Activated naive CD4-positive, alpha-beta T cell treated with anti-CD3 and anti-CD28 coated beads, Interleukin-2, amount 50 U/mL, for 24 hours (primary cell): ENCODE results near the gene RHOT2.

Experiments
- H3K27ac Mint-ChIP-seq: one replicate; pipeline ENCODE4 v1.8.0; 2021; ENCODE audit warnings: mild to moderate bottlenecking, mixed read lengths
- H3K27me3 Mint-ChIP-seq: one replicate; pipeline ENCODE4 v1.8.0; 2021; ENCODE audit warnings: mixed read lengths
- H3K36me3 Mint-ChIP-seq: one replicate; pipeline ENCODE4 v1.8.0; 2021; ENCODE audit warnings: mixed read lengths
- H3K4me1 Mint-ChIP-seq: one replicate; pipeline ENCODE4 v1.8.0; 2021; ENCODE audit warnings: mixed read lengths
- H3K4me3 Mint-ChIP-seq: one replicate; pipeline ENCODE4 v1.8.0; 2021; ENCODE audit warnings: mild to moderate bottlenecking, mixed read lengths
- H3K9me3 Mint-ChIP-seq: one replicate; pipeline ENCODE4 v1.8.0; 2021; ENCODE audit warnings: mixed read lengths

Gene RHOT2

DNA sequence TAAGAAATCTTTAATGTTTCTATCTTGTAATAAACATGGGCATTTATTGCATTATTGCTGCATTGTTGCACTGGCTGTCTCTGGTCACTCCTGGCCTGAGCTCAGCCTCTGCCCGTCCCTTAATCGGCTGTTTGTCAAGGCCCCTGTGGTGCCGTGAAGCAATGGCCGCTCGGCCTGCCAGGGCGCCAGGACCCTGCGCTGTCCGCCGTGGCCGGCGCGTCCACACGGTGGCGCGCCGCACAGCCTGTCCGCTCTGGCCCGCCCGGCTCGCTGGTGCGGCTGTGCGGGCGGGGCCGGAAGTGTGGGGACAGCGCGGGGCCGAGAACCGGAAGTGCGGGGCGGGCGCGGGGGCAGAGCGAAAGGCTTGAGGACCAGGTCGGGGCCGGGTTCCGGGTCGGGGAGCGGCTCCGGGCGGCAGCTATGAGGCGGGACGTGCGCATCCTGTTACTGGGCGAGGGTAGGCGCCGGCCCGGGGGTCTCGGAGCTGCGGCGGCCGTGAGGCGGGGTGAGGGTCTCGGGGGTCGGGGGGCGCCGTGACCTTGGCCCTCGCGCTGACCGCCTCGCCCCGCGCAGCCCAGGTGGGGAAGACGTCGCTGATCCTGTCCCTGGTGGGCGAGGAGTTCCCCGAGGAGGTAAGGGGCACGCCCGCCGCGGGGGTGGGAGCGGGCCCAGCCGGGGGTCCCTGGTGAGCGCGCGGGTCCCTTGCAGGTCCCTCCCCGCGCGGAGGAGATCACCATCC lies at the start of gene RHOT2:
RHOT2 (plus strand) TSS at position 353 of the 739 bp plus-strand sequence; CDS start at position 421, 68 bp downstream.
- Mint-ChIP-seq H3K4me1 (peaks cover 7% of the 10 kb centered on the region), H3K27ac (peak within 1 kb of the TSS; percentile 65), H3K36me3 (no peaks in the 10 kb centered on the region), H3K27me3 (no peaks in the 10 kb centered on the region), H3K4me3 (peak within 1 kb of the TSS; percentile 76), H3K9me3 (no peaks in the 10 kb centered on the region)

DNA sequence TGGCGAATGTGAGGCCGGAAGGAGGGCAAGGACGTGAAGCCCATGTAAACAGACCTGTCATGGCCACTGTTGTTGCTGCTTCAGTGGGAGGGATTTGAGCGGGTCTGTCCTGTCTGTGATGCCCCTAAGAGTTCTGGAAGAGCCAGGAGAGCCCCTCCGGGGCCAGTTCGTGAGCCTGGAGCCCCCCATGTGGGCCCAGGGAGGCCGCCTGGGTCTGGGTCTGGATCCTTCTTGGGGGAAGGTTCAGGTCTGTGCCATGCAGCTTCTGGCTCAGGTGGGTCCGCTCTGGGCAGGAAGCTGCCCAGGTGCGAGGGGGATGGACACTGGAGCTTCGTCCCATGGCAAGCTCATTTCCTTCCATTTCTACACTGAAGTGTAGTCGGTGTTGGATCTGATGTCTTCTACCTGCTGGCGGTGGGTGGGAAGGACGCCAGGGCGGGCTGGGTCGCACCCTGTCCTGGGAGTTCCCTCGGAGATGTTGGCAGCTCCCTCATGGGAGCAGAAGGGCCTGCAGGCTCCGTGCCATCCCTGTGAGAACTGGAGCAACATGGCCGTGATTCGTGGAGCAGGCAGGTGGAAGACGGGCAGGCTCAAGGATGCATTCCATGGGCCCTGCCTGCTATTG lies 48.3 kb upstream of the RHOT2 start:
- Mint-ChIP-seq H3K36me3 (no peaks in the 10 kb centered on the region), H3K4me1 (no peaks in the 10 kb centered on the region), H3K9me3 (no peaks in the 10 kb centered on the region), H3K27me3 (no peaks in the 10 kb centered on the region), H3K4me3 (no peak overlapping the region), H3K27ac (no peak overlapping the region)

DNA sequence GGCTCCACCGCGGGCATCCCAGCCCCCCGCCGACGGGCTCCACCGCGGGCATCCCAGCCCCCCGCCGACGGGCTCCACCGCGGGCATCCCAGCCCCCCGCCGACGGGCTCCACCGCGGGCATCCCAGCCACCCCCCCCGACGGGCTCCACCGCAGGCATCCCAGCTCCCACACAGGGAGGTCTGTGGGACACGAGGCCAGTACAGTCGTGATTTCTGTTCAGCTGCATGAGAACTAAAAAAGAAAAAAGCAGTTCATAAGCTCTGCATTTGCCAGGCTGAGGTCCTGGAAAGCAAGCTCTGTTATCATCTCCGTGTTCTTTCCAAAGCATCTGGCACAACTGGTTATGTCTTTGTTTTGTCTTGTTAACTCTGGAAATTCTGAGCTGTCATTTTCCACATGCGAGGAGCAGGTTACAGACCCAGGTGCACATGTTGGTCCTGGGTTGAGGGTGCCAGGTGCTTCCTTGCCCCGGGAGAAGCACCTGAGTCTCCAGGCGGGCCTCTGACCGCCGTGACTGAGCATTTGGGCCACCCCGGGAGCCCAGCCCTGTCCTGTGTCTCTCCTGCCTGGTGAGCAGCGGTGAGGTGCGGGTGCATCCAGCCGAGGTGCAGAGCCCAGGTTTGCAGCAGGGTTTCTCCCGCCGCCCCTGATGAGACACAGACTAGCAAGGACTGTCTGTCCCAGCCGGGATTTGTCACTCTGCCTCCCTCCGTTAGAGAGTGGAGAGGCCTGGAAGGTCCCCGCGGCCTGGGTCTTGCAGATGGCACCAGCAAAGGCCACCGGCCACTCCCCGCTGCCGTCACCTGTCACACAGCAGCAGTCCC lies 47.0 kb upstream of the RHOT2 start:
- H3K36me3 Mint-ChIP-seq, result no peaks in the 10 kb centered on the region

DNA sequence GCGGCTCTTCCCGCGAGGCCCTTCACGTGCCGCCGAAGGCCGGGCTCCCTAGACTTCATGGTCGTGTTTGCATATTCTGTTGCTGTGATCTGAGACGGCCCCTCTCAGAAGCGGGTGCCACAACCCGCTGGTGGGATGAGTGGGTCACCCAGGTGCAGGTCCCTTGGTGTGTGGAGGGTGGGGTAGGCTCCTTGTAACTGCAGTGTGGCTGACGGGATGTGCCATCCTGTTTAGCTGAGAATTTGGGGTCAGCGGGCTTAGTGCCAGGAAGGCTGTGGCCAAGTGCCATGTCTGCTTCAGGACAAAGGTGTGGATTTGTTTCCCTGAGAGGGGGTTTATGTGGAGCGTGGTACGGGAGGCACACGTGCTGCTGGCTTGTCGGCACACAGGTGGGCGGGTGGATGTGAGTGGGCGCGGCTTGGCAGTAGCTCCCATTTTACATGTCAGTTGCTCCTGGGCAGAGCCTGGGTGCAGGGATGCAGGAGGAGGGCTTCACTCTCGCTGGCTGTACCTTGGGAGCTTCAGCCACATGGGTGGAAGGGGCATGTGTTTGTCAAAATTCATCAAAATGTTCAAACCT lies 46.3 kb upstream of the RHOT2 start:
- Mint-ChIP-seq H3K4me3 (no peak overlapping the region), H3K4me1 (no peaks in the 10 kb centered on the region), H3K27ac (no peak overlapping the region), H3K9me3 (no peaks in the 10 kb centered on the region), H3K36me3 (no peaks in the 10 kb centered on the region), H3K27me3 (no peaks in the 10 kb centered on the region)

More for the DNA sequence above, 47.0 kb upstream of the RHOT2 start:
- no peaks in the 10 kb centered on the region for H3K9me3 Mint-ChIP-seq
- no peak overlapping the region for H3K27ac Mint-ChIP-seq
- H3K27me3 Mint-ChIP-seq, result no peaks in the 10 kb centered on the region
- no peak overlapping the region for H3K4me3 Mint-ChIP-seq
- H3K4me1 Mint-ChIP-seq, result no peaks in the 10 kb centered on the region

- Mint-ChIP-seq H3K4me1 (no peaks in the 10 kb centered on the region), H3K36me3 (no peaks in the 10 kb centered on the region), H3K4me3 (no peak overlapping the region), H3K27me3 (no peaks in the 10 kb centered on the region), H3K27ac (no peak overlapping the region), H3K9me3 (no peaks in the 10 kb centered on the region)
Observed at GRCh38 chr16:622920-623280, 45.0 kb upstream of the RHOT2 start.

DNA sequence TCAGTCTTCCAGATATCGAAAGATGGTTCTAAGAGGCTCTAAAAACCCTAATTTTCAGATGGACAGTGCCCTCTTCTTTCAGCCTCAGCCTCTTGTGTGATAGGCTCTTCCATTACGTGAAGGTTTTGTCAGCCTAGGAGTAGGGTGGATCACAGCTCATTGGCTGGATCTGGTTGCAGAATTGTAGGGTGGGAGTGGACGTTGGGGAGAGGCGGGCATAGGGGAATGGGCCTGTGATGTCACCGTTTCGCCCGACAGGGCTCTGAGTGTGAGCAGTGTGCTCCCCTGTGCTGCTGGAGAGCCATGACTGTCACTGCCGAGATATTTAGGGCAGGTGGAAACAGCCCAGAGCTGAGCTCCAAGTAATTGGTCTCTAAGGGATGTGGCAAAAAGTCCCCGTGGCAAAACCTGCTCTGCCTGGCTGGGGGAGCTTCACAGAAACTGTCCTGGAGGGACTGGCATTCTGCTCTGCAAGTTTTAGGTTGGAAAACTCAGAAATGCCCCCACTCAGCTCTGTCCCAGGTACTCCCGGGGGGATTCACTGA lies 43.3 kb upstream of the RHOT2 start:
- Mint-ChIP-seq H3K27me3 (no peaks in the 10 kb centered on the region), H3K9me3 (no peaks in the 10 kb centered on the region), H3K36me3 (no peaks in the 10 kb centered on the region), H3K4me3 (no peak overlapping the region), H3K27ac (peak overlapping the region; percentile 35), H3K4me1 (no peaks in the 10 kb centered on the region)

DNA sequence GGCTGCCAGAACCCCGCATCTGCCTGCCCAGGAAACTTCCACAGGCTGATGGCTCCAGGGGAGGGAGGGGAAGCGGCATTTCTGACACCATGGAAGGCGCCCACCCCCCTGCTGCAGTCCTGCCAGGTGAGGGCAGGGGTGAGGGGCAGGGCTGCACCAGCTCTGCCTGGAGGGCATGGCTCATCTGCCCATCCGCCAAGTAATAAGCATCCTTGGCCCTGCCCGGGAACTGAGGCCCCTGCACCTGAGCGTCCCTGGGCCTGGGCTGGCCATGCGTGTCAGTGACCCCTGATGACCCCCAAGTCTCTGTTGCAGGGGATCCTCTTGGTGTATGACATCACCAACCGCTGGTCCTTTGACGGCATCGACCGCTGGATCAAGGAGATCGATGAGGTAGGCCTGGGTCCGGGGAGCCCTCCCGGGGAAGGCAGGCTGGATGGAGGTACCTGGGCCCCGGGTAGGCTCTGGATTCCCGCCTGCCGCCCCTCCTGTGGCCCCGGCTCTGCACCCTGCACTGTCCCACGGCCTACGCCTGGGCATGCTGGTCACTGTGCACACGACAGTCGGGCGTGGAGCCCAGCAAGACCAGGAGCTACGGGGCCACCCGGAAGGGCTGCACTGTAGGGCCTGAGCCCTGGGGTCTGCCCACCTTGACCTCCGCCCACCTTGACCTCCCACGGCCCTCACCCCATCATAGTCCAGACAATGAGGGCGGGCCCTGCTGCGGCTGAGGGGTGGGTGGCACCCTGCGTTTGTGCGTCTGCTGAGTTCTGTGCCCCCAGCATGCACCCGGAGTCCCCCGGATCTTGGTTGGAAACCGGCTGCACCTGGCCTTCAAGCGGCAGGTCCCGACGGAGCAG lies 42.6 kb upstream of the RHOT2 start:
- no peak overlapping the region for H3K27ac Mint-ChIP-seq
- H3K4me1 Mint-ChIP-seq, result no peaks in the 10 kb centered on the region
- H3K36me3 Mint-ChIP-seq, result no peaks in the 10 kb centered on the region
- H3K27me3 Mint-ChIP-seq, result no peaks in the 10 kb centered on the region
- no peak overlapping the region for H3K4me3 Mint-ChIP-seq
- no peaks in the 10 kb centered on the region for H3K9me3 Mint-ChIP-seq

DNA sequence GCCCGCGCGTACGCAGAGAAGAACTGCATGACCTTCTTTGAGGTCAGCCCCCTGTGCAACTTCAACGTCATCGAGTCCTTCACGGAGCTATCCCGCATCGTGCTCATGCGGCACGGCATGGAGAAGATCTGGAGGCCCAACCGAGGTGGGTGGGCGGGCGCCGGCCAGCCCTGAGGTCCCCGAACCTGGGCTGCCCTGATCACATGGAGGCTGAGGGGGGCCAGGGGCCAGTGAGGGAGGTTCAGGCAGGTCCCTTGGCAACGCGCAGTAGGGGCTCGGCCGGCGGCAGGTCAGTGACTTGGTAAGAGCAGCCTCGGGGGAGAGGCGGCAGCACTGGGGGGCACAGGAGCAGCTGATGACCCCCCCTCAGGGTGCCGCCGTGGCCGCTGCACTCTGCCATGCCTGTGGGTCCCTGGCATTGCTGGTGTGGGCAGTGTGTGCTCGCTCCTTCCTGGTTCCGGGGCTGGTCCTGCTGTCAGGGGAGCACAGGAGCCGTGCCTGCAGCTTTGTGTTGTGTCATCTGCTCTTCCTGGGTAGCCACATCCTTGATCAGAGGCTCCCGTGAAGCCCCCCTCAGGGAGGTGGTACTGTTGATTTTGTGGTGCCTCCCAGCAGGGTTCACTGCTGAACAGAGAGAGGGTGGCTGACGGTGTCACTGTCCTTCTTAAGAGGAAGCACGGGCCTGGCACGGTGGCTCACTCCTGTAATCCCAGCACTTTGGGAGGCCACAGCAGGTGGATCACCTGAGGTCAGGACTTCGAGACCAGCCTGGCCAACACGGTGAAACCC lies 41.8 kb upstream of the RHOT2 start:
- Mint-ChIP-seq H3K4me1 (no peaks in the 10 kb centered on the region), H3K36me3 (no peaks in the 10 kb centered on the region), H3K27me3 (no peaks in the 10 kb centered on the region), H3K9me3 (no peaks in the 10 kb centered on the region), H3K4me3 (no peak overlapping the region), H3K27ac (no peak overlapping the region)

DNA sequence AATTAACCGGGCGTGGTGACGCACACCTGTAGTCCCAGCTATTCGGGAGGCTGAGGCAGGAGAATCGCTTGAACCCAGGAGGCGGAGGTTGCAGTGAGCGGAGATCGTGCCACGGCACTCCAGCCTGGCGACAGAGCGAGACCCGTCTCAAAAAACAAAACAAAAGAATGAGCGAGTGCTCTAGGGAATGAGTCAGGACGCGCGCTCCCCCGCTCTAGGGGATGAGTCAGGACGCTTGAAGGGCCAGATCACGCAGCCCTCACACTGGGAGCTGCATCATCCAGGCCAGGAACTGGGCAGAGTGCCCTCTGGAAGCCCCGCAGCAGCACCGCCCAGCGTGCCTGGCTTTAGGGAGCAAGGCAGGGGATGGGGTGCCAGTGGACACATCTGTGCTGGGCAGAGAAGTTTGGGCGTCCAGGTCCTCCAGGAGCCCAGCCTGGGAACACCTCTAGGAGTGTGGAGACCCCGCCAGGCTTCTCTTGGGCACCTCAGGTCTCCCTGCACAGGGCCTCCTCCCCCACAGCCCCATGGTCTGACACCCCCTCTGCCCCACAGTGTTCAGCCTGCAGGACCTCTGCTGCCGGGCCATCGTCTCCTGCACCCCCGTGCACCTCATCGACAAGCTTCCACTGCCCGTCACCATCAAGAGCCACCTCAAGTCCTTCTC lies 41.0 kb upstream of the RHOT2 start:
- no peaks in the 10 kb centered on the region for H3K36me3 Mint-ChIP-seq
- H3K4me1 Mint-ChIP-seq, result no peaks in the 10 kb centered on the region
- no peaks in the 10 kb centered on the region for H3K27me3 Mint-ChIP-seq
- no peak overlapping the region for H3K27ac Mint-ChIP-seq
- H3K9me3 Mint-ChIP-seq, result no peaks in the 10 kb centered on the region
- H3K4me3 Mint-ChIP-seq, result no peak overlapping the region

DNA sequence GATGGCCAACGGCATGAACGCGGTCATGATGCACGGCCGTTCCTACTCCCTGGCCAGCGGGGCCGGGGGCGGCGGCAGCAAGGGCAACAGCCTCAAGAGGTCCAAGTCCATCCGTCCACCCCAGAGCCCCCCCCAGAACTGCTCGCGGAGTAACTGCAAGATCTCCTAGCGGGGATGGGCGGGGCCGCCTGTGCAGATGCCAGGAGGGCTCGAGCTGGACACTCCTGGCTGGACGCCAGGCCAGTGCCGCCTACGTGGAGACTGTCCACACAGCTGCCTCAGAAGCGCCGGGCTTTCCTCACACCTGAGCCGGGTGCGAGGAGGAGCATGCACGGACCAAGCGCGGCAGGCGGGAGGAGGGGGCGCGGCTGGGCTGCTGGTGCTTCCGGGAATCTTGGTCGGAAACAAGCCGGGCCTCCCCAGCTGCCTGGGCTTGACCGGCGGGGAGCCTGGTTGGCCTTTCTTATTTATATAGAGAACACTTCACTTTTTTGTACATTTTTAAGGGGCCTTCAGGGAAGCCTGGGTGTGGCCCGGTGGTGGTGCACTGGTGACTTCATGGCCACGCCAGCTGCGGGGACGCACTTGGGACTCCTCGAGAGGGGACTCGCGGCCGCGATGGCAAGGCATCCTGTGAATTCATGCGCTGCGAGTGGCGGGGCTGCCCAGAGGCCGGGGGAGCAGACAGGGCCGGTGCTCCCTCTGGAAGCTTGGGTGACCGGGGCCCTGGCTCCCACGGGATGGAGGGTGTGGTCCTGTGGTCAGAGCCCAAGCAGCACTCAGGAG lies 40.3 kb upstream of the RHOT2 start:
- H3K36me3 Mint-ChIP-seq, result no peaks in the 10 kb centered on the region
- H3K4me1 Mint-ChIP-seq, result no peaks in the 10 kb centered on the region
- H3K27me3 Mint-ChIP-seq, result no peaks in the 10 kb centered on the region
- H3K4me3 Mint-ChIP-seq, result no peak overlapping the region
- H3K27ac Mint-ChIP-seq, result no peak overlapping the region
- H3K9me3 Mint-ChIP-seq, result no peaks in the 10 kb centered on the region

DNA sequence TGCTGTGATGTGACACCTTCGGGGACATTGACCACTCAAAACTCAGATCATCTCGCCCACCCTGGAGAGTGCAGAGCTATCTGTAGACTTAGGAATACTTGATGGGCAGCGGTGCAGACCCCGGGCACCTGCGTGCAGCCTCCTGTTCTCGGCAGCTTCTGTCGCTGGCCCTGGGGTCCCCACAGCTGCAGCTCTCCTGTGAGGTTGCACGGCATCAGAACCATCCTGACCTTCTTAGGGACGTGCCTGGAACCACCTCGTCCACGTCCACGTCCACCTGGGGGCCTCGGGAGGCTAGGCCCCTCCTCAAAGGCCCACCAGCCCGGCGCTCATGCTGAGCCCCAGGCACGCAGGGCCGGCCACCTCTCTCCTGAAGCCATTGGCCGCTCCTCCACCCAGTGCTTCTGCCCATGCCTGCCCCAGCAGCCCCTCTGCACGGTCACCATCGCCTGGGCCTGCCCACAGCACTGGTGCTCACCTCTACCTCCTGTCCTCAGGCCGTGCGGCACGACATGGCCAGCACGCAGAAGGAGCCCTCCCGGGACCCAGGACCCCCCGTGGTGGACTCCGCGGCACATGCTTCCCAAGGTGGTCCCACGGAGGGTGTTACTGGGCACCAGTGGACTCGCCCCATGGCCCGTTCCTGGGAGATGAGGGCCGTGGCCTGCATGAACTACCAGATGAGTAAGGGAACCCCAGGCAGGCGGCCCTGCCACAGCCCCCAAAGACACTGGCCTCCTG lies 39.4 kb upstream of the RHOT2 start:
- H3K9me3 Mint-ChIP-seq, result no peaks in the 10 kb centered on the region
- H3K4me3 Mint-ChIP-seq, result no peak overlapping the region

GRCh38 chr16:629185-629832 lies 38.6 kb upstream of the RHOT2 start:
- Mint-ChIP-seq H3K36me3 (no peaks in the 10 kb centered on the region), H3K4me3 (no peak overlapping the region), H3K27ac (no peak overlapping the region), H3K9me3 (no peaks in the 10 kb centered on the region), H3K4me1 (no peaks in the 10 kb centered on the region), H3K27me3 (no peaks in the 10 kb centered on the region)

More for the DNA sequence above, 39.4 kb upstream of the RHOT2 start:
- no peak overlapping the region for H3K27ac Mint-ChIP-seq
- no peaks in the 10 kb centered on the region for H3K27me3 Mint-ChIP-seq
- no peaks in the 10 kb centered on the region for H3K4me1 Mint-ChIP-seq
- no peaks in the 10 kb centered on the region for H3K36me3 Mint-ChIP-seq
